Gastrocnemius medialis (tissue), 4 donors: ENCODE results near the gene SH3BGRL2.

Source experiments
- CTCF ChIP-seq, 5 experiments: fragments of 450-650 bp in 3 of 5; fragments of 200-600 bp in 2 of 5; sonication (generic) in 2 of 5; IDR thresholded peaks in 4 of 5; conservative IDR thresholded peaks in 1 of 5; 1 replicate in 4 of 5; 2 replicates in 1 of 5; pipeline ENCODE4 v1.5.1; 2016 to 2019; ENCODE audit warnings: antibody characterized with exemption in 5 of 5, mild to moderate bottlenecking in 3 of 5, moderate library complexity in 3 of 5
- POLR2A ChIP-seq, 2 donors: fragments of 450-650 bp; IDR thresholded peaks; one replicate each; pipeline ENCODE4 v1.6.1; 2017; ENCODE audit warnings: antibody characterized with exemption in 2 of 2, mild to moderate bottlenecking in 2 of 2, moderate library complexity in 2 of 2

DNA sequence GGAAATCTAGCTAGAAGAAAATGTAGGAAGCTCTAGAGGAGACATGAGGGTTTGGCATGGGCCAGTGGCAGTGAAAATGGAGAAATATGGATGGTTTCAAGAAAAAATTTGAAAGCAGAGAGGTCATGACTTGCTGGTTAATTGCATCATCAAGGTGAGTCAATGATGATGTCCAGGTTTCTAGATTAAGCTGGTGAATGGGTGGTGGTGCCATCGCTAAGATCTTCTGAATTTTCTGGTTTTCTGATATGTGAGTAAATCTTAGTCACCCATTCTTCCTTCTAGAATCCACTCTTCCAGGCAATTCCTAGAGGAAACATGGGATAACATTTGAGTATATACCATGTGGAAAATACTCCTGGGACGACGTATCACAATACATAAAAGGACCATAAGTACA, 25.0 kb downstream of the SH3BGRL2 start:
- TF ChIP-seq CTCF (IDR thresholded peaks at IDR 0.05 in 4 of 5, conservative IDR thresholded peaks at IDR 0.05 in 1 of 5): no peak
- no peak for TF ChIP-seq POLR2A (IDR thresholded peaks at IDR 0.05)
